ENCODE results near the gene RCE1.

The RCE1 gene

GRCh38 chr11:66858186-66858938 lies 15.1 kb downstream of the RCE1 start:
- TF ChIP-seq CTCF (IDR thresholded peaks at IDR 0.05; ENCODE audit: insufficient read depth, low read depth, low read length, missing control alignments), result no peak
- no peak for DNase-seq (ENCODE audit: low read depth)
- H3K4me3 ChIP-seq (ENCODE audit: low read length), result no peak overlapping the region

GRCh38 chr11:66858939-66859685 lies 15.9 kb downstream of the RCE1 start:
- no peak for DNase-seq (ENCODE audit: low read depth)
- H3K4me3 ChIP-seq (ENCODE audit: low read length), result no peak overlapping the region
- TF ChIP-seq CTCF (IDR thresholded peaks at IDR 0.05; ENCODE audit: insufficient read depth, low read depth, low read length, missing control alignments), result no peak

GRCh38 chr11:66859686-66860448 lies 16.6 kb downstream of the RCE1 start:
- no peak overlapping the region for H3K4me3 ChIP-seq (ENCODE audit: low read length)
- DNase-seq (ENCODE audit: low read depth), result no peak
- TF ChIP-seq CTCF (IDR thresholded peaks at IDR 0.05; ENCODE audit: insufficient read depth, low read depth, low read length, missing control alignments), result no peak

GRCh38 chr11:66860449-66860831 lies 17.2 kb downstream of the RCE1 start:
- DNase-seq (ENCODE audit: low read depth), result no peak

GRCh38 chr11:66861038-66861773 lies 18.0 kb downstream of the RCE1 start:
- DNase-seq (ENCODE audit: low read depth), result no peak
- H3K4me3 ChIP-seq (ENCODE audit: low read length), result no peak overlapping the region
- no peak for TF ChIP-seq CTCF (IDR thresholded peaks at IDR 0.05; ENCODE audit: insufficient read depth, low read depth, low read length, missing control alignments)

More at GRCh38 chr11:66860449-66860831, 17.2 kb downstream of the RCE1 start:
- no peak overlapping the region for H3K4me3 ChIP-seq (ENCODE audit: low read length)
- no peak for TF ChIP-seq CTCF (IDR thresholded peaks at IDR 0.05; ENCODE audit: insufficient read depth, low read depth, low read length, missing control alignments)

GRCh38 chr11:66861774-66862558 lies 18.7 kb downstream of the RCE1 start:
- no peak for DNase-seq (ENCODE audit: low read depth)
- TF ChIP-seq CTCF (IDR thresholded peaks at IDR 0.05; ENCODE audit: insufficient read depth, low read depth, low read length, missing control alignments), result no peak
- H3K4me3 ChIP-seq (ENCODE audit: low read length), result no peak overlapping the region

Data from epithelial cell of esophagus (primary cell).